ENCODE results near the gene KCNQ1. TPM values are rescaled to one million over a fixed set of nuclear protein-coding genes. Genes with fewer than 3 reads are reported as not detected.

Gene KCNQ1
- total RNA-seq, 4 donors from 2014 or later: 2.6 to 12.7 (median 4.9) TPM

DNA sequence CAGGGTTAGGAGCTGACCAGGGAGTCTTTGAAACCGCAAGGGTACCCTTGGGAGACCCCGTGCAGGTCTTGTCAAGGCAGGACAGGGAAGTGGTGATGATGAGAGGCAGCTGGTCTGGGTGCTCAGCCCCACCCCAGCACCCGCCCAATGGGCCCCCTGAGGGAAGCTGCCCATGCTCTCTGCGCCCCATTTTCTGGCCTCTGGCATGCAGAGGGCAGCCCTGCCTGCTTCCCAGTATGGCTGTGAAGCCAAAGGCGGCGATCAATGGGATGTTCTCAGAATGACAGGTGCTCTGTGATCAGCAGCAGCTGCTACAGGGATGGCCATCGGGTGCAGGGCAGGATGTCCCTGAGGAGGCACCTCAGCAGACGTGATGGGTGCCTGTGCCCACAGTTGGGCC, 386.1 kb downstream of the KCNQ1 start:
- TF ChIP-seq EP300 (IDR thresholded peaks at IDR 0.05) (no peak), POLR2AphosphoS5 (IDR thresholded peaks at IDR 0.05) (no peak), POLR2A (IDR thresholded peaks at IDR 0.05) (no peak)
- TF ChIP-seq, protein P1, sequence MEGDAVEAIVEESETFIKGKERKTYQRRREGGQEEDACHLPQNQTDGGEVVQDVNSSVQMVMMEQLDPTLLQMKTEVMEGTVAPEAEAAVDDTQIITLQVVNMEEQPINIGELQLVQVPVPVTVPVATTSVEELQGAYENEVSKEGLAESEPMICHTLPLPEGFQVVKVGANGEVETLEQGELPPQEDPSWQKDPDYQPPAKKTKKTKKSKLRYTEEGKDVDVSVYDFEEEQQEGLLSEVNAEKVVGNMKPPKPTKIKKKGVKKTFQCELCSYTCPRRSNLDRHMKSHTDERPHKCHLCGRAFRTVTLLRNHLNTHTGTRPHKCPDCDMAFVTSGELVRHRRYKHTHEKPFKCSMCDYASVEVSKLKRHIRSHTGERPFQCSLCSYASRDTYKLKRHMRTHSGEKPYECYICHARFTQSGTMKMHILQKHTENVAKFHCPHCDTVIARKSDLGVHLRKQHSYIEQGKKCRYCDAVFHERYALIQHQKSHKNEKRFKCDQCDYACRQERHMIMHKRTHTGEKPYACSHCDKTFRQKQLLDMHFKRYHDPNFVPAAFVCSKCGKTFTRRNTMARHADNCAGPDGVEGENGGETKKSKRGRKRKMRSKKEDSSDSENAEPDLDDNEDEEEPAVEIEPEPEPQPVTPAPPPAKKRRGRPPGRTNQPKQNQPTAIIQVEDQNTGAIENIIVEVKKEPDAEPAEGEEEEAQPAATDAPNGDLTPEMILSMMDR (IDR thresholded peaks at IDR 0.05): no peak
- Histone ChIP-seq H3K27me3 (no peaks in the 10 kb centered on the region), H3K4me3 (no peak overlapping the region), H3K36me3 (no peaks in the 10 kb centered on the region), H3K9me3 (peaks cover 0 to 13% (median 0%) of the 10 kb centered on the region in 3 donors), H3K4me1 (peaks cover 2 to 21% (median 14%) of the 10 kb centered on the region in 3 donors), H3K27ac (no peak overlapping the region)
- no peak for ATAC-seq
- no CpG with 5 or more reads among the region's 8 CpGs for WGBS, 2 donors (ENCODE audit: low coverage in 1 of 2)

DNA sequence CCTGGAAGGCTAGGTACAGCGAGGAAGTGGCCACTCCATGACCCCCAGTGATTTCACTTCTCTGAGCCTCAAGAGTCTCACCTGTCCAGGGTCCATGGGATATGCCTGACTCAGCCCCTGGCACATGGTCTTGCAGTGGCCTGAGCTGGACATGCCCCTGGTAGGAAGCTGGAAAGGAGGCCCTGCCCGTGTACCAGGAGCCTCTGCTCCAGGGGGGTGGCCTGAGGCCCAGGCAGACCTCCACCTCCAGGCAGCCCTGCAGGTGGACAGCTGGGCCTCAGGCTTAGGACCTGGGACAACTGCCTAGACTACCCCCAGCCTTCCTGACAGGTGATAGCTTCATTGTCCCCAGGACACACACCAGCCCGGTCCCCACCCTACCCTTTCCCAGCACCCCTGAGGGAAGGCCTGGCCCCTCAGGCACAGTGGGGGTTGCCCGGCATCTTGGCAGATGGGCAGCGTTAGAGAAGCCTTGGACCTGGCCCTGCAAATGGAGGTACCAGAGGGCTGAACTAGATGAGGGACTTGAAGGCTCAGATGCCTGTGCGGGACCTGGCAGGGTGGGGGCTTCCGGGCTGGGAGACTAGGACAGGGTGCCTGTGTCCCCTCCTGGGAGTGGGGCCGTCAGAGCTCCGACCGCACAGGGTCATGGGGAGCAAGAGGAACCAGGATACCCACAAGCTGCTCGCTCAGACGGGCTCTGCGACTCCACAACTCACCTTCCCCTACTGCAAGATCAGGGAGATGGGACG, 387.1 kb downstream of the KCNQ1 start:
- H3K27me3 ChIP-seq: no peaks in the 10 kb centered on the region
- no peaks in the 10 kb centered on the region for H3K36me3 ChIP-seq
- H3K9me3 ChIP-seq: peaks cover 0 to 13% (median 0%) of the 10 kb centered on the region in 3 donors
- no peak overlapping the region for H3K27ac ChIP-seq
- no peak for ATAC-seq
- H3K4me3 ChIP-seq: no peak overlapping the region
- H3K4me1 ChIP-seq: peaks cover 0 to 19% (median 10%) of the 10 kb centered on the region in 3 donors
- 95% methylated on average over 4 of the region's 14 CpGs; no CpG with 5 or more reads in 1 of the 2 donors for WGBS, 2 donors (ENCODE audit: low coverage in 1 of 2)
- TF ChIP-seq, protein P1 (IDR thresholded peaks at IDR 0.05): no peak
- no peak for TF ChIP-seq POLR2A (IDR thresholded peaks at IDR 0.05)
- no peak for TF ChIP-seq EP300 (IDR thresholded peaks at IDR 0.05)
- TF ChIP-seq POLR2AphosphoS5 (IDR thresholded peaks at IDR 0.05): no peak

DNA sequence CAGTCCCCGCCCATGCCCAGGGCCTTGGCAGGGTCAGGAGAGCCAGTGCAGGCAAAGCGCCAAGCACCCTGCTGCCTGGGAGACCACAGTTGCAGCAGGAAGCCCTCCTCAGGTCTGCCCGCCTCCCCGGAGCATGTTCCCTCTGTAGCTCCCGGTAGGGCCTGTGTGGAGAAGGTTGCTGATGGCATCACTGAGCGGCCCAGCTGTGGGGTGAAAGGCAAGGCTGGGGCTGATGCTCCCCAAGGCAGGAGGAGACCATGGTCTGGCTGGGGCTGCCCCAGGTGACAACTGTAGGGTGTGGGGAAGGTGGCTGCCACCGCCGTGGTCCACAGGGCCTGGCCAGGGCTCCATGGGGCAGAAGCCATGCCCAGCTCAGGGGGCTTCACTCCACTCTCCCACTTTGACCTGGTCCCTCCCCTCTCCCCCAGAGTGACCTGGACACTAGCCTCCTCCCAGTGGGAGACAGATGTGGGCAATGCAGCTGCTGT, 387.8 kb downstream of the KCNQ1 start:
- no CpG with 5 or more reads among the region's 8 CpGs for whole genome bisulfite sequencing, 2 donors (ENCODE audit: low coverage in 1 of 2)
- no peak for ATAC-seq
- no peak overlapping the region for H3K27ac ChIP-seq
- H3K36me3 ChIP-seq: no peaks in the 10 kb centered on the region
- no peaks in the 10 kb centered on the region for H3K27me3 ChIP-seq
- TF ChIP-seq, protein P1 (IDR thresholded peaks at IDR 0.05): no peak
- TF ChIP-seq POLR2AphosphoS5 (IDR thresholded peaks at IDR 0.05) (no peak), EP300 (IDR thresholded peaks at IDR 0.05) (no peak), POLR2A (IDR thresholded peaks at IDR 0.05) (no peak)
- H3K4me1 ChIP-seq: peaks cover 0 to 19% (median 11%) of the 10 kb centered on the region in 3 donors
- peaks cover 0 to 13% (median 0%) of the 10 kb centered on the region in 3 donors for H3K9me3 ChIP-seq
- no peak overlapping the region for H3K4me3 ChIP-seq

DNA sequence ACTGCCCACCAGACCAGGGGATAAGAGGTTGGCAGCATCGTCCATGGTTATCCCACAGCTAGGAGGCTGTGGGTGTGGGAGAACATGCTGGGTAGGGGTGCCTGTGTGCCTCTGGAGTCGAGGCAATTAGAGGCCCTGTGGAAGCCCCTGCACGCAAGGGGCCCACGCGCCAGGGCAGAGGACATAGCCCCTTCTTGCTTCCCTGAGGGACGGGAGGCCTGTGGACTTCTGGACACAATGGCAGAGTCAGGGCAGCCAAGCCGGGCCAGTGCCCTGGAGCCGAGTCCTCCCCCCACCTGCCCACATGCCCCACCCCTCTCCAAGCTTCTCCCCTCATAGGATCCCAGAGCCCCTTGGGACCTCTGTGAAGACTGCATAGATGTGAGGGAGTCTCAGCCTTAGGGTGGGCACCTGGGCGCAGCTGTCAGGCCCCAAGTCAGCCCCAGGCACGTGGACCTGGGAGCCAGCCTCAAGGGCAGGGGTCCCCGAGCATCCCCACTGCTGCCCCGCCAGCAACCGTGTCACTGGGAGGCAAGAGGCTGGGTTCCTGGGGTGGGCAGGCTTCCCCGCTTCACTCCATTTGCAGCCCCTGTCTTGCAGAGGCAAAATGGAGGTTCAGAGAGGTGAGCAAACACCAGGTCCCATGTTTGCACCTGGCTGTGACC, 388.4 kb downstream of the KCNQ1 start:
- Histone ChIP-seq H3K9me3 (peaks cover 0 to 13% (median 0%) of the 10 kb centered on the region in 3 donors), H3K4me1 (peaks cover 0 to 17% (median 11%) of the 10 kb centered on the region in 3 donors), H3K36me3 (no peaks in the 10 kb centered on the region), H3K27me3 (no peaks in the 10 kb centered on the region), H3K4me3 (no peak overlapping the region), H3K27ac (no peak overlapping the region)
- WGBS, 2 donors (ENCODE audit: low coverage in 1 of 2): no CpG with 5 or more reads among the region's 14 CpGs
- ATAC-seq: no peak
- TF ChIP-seq POLR2AphosphoS5 (IDR thresholded peaks at IDR 0.05) (no peak), EP300 (IDR thresholded peaks at IDR 0.05) (no peak), POLR2A (IDR thresholded peaks at IDR 0.05) (no peak)
- TF ChIP-seq, protein P1 (IDR thresholded peaks at IDR 0.05): no peak

All from gastroesophageal sphincter (tissue), 4 donors.